GM18519 (cell line): Measurements from ENCODE around the gene DMD.
"Not testable (repeated sequence)": the region's sequence is repeated elsewhere in the genome, so short reads cannot be mapped to it uniquely, and the experiment has no call there.

ENCODE experiments used
- ATAC-seq: cut with Tn5 transposase; IDR thresholded peaks from one replicate; pipeline ENCODE4 v1.9.1; 2021; ENCODE audit warnings: mild to moderate bottlenecking, moderate library complexity; ENCODE audit not compliant: unreplicated experiment, low FRiP score

Gene DMD

GRCh38 chrX:31663172-31663571 lies 1548.2 kb downstream of the DMD start:
- no peak for ATAC-seq

DNA sequence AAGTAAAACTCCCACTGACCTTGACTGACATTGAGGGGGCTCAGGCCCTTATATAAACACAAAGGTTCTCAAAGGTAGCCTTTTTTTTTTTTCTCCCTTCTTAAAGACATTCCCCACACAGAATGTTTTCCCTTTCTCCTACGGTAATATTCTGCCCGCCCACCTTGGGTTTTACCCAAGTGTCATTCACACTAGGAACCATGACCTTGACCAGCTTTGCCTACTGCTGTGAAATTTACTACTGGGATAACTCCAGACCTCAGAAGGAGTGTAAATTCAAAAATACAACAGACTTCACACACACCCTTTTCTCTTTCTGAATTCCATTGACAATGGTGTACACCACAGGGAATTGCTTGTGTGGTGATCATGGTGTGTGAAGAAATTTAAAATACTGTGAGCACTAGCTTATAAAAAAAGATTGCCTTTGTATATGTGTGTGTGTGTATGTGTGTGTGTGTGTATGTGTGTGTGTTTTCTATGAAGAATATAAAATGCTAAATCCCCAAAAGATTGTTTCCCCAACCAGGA lies 1550.0 kb downstream of the DMD start:
- ATAC-seq = no peak

DNA sequence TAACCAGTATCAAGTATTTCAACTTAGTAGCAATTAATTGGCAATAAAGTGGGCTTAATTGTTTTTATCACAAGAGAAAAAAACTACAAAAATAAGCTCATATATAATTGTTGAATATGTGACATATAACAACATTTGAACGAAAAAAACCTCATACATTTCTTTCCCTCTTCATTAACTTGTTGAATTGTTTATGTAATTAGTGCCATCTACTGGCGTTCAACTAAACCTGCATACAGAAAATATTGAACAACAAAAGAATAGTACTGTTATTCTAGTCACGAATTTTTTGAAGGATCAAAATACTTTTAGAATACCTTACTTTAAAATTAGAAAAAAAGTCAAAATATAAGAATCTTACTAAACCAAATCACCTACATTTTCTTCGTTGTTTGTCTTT lies 1553.0 kb downstream of the DMD start:
- ATAC-seq = no peak

DNA sequence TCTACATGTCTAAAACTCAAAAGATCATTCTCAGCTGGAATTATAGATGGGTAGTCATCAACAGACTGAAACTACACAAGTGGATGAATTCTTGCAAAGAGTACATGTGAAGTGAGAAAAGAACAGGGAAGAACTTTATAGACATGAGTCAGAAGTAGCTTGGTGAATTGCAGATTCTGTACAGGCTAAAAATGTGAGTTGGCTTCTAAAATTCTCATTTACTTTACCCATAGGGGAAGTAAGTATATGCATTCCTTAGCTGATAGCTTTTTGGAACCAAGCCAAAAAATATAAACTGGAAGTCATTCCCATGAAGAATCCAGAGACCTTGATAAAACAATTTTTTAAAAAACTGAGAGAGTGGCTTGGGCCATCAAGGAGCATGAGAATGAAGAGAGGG lies 1555.3 kb downstream of the DMD start:
- ATAC-seq = no peak

DNA sequence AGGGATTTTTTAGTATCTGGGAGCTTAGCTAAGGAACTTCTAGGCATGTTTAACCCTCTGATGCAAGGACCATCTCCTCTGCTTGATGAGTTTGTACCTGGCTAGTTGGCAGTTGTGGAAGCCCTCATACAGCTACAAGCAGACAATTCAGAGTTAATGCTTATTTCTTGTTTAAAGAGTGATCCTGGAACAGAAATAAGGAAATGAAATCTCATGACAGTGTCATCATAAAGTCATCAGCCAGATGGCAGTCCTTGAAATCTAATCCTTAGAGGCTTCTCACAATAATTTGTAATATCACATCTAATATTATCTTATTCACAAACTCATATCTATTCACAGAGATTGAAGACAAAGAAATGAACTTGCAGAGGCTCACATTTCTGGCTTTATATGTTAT lies 1557.9 kb downstream of the DMD start:
- no peak for ATAC-seq

GRCh38 chrX:31652650-31653049 lies 1558.7 kb downstream of the DMD start:
- ATAC-seq = no peak

- ATAC-seq = no peak
These were observed 1562.1 kb downstream of the DMD start for GRCh38 chrX:31649201-31649600.

- ATAC-seq = no peak
These were observed 1578.0 kb downstream of the DMD start for GRCh38 chrX:31633349-31633748.

- ATAC-seq = no peak
These were observed 1582.2 kb downstream of the DMD start for GRCh38 chrX:31629195-31629594.

DNA sequence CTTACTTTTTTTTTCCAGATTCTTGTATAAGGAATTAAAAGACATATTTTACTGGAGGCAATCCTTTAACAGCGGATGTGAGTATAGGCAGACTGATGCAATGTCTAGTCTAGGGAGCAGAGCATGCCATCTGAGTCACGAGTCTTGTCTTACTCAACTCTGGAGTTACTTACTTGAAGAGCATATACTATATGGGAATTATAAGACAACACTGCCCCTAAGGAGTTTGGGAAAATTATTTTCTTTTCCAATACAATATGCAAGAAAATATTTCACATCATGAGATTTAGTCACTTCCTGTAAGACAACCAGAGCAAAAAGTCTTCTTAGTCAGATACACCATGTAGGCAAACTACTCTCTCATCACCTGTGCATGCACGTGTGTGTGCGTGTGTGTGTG lies 1602.2 kb downstream of the DMD start:
- no peak for ATAC-seq

GRCh38 chrX:31608638-31609037 lies 1602.7 kb downstream of the DMD start:
- ATAC-seq = no peak

DNA sequence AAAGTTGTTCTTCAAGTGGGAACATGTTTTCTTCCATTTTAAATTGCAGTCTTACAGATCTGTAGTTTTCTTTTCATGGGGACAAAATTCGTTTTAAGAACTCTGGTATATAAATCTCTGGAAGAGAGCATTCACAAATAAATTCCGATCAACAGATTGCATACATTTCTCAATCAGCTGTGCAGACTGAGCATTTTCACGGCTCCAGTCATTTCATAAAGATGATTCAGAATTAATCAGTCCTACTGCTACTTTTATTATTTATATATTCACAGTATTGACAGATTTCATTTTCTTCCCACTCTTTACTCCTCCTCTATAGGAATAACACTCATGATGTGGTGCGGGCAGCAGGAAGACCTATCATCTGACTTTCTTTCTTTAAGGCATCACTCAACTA lies 1604.6 kb downstream of the DMD start:
- no peak for ATAC-seq

DNA sequence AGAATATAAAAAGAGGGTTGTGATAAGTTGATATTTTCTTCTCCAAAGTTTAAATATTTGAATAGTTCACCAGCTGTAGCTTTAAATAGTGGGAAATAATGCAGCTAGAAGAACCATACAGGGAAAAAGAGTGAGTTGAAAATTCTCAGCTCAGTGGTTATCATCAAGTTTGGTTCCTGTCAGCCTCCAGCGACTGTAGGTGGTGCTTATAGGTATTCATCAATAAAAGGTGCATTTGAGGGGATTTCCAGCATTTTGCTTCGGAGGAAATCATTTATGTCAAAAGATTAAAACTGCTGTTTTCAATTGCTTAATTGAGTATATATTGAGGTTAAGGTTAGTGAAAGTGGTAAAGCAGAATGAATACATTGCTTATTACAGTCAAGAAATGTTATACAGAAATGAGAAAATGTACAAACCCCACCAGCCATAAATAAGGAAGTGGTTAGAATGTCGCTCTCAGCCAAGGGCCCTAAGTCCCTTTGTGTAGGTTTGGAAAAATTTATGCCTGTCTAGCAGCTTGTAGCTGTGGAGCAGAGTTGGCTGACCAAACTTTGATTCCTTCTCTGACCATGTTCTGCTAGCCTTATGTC lies 1606.6 kb downstream of the DMD start:
- ATAC-seq = peak; percentile 90

DNA sequence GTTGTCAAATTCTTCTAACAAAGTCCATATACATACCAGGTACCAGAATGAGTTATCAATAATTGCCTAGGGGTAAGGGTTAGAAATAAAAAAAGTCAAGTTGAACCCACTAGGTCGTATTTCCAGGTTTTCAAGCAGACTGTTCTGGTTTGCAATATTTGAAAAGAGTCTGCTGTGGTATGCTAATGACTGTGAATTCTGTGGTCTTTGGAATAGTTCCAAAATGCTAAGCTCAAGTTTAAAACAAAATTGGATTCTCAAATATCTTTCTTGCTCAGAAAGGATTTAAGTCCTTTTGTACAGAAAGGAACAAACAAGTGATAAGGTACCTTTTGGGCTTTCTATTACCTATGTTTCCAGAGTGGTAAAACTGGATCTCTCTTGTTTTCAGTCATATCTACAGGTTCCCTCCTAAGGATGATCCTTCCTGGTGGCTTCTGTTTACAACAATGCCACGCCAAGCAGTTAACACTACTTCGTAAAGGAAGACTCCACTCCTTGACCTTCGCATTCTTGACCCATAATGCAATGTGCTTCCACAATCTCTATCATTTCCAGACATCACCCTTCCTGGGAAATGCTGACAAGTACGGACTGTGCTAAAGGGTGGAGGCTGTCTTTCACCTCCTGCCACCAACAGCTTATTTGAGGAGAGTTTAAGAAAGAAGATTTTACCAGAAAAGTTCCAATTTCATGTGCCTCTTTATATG lies 1607.8 kb downstream of the DMD start:
- no peak for ATAC-seq

GRCh38 chrX:31600823-31601222 lies 1610.5 kb downstream of the DMD start:
- no peak for ATAC-seq

- no peak for ATAC-seq
These were observed 1618.0 kb downstream of the DMD start for GRCh38 chrX:31593353-31593752.

DNA sequence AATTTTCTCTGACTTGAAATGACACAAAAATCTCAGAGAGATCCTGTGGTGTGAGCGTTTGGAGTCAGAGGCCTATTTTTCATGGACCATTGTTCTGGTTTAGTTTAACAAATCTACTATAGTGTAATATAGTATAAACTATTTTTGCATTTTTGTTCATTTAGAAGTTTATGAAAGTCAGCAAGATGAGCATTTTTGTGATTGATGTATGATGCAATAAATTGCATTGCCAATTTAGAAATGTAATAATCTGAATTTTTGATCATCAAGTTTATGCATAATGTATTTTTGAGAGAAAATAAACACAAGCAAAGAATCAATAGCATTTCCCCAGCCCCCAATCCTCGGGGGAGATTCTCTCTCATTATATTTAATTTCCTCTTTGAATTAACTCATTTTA lies 1620.0 kb downstream of the DMD start:
- no peak for ATAC-seq

DNA sequence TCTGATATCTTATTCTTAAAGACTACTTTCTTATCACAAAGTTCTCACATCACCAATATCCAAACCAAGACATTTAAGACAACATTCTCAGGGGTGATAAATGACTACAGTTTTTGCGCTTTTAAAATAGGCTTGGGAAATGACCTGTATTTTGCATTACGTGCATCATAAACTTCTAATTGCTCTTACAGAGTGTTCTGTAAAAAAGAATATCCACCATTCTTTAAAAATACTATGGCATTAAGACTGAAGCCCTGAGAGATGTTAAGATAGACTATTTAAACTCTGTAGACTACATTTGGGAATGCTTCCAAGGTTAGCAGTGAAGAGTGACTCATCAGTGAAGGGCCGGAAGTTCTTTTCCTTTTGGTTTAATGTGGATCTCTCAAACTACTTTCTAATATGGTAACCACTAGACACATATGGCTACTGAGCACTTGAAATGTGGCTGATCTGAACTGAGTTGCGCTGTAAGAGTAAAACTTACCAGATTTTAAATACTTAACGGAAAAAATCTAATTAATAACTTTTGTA lies 1620.7 kb downstream of the DMD start:
- ATAC-seq = no peak

DNA sequence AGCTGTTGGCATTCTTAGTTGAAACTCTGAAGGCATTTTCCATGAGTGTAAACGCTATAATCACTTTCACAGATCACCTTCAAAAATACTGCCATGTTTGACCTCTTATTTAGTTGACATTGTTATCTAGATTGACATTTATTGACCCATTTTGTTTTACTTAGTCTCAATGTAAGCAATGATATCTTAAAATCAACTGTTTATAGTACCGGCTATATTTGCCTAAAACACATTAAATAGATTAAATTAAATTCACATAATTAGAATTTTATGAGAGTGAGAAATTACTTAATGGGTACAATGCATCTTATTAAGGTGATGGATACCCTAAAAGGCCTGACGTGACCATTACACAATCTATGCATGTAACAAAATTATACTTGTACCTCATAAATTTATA lies 1621.8 kb downstream of the DMD start:
- ATAC-seq = no peak

DNA sequence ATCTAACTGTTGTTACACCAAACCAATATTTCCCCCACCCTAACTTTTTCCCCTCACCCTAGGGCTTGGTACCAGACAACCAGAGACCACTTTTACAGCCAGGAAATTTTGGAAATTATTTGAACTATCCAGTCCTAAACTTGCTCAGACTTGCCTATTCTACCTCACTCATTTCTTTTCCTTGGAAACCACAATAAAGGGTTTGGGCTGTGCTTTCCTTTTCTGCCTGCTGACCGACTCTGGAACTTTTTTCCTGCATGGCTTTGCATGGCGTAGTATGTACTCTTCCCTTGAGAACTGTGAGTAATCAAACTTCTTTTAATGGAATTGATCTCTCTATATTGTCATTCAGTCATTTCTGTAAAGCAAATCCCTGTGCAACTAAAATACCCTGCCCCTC lies 1623.0 kb downstream of the DMD start:
- ATAC-seq = no peak

DNA sequence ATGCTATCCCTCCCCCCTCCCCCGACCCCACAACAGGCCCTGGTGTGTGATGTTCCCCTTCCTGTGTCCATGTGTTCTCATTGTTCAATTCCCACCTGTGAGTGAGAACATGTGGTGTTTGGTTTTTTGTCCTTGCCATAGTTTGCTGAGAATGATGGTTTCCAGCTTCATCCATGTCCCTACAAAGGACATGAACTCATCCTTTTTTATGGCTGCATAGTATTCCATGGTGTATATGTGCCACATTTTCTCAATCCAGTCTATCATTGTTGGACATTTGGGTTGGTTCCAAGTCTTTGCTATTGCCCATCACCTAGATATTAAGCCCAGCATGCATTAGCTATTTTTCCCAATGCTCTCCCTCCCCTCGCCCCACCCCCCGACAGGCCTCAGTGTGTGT lies 1627.5 kb downstream of the DMD start:
- ATAC-seq = not testable (repeated sequence)

DNA sequence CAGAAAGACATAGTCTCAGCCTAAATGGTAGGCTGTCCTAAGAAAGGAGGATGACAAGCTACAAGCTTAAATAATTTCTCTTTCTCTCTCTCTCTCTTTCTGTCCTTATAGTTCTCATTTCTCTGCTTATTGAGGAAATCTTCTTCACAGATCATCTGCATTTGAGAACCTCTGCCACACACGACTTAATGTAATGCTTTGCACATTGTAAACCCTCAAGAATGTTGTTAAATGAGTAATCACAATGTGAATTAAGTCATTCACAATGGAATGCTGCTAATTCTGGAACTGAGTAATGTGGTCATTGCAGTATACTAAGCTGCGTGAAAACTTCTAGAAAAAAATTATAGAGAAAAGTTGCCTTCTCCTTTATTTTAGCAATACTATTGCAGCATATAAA lies 1630.6 kb downstream of the DMD start:
- ATAC-seq = no peak
